Nephron (organoid): ENCODE data around the gene MMP17.

Experiments used
- H3K27ac Mint-ChIP-seq, 3 experiments: 2 replicates each; pipeline ENCODE4 v1.8.0; 2020; ENCODE audit warnings: mixed read lengths in 3 of 3, mild to moderate bottlenecking in 2 of 3, moderate library complexity in 1 of 3
- H3K27me3 Mint-ChIP-seq: 2 replicates; pipeline ENCODE4 v1.8.0; 2021; ENCODE audit warnings: low read depth, mild to moderate bottlenecking, moderate library complexity, mixed read lengths
- H3K36me3 Mint-ChIP-seq: 2 replicates; pipeline ENCODE4 v1.8.0; 2020; ENCODE audit warnings: low read depth, mixed read lengths
- H3K4me1 Mint-ChIP-seq: 2 replicates; pipeline ENCODE4 v1.8.0; 2020; ENCODE audit warnings: mixed read lengths
- H3K4me3 Mint-ChIP-seq, 3 experiments: 2 replicates each; pipeline ENCODE4 v1.8.0; 2020; ENCODE audit warnings: mild to moderate bottlenecking in 3 of 3, mixed read lengths in 3 of 3, moderate library complexity in 2 of 3
- H3K9me3 Mint-ChIP-seq: 2 replicates; pipeline ENCODE4 v1.8.0; 2020; ENCODE audit warnings: mixed read lengths
- CTCF ChIP-seq, 3 experiments: fragments of 200-600 bp; sonication (generic); IDR thresholded peaks; one replicate each; pipeline ENCODE4 v1.5.0; 2021; ENCODE audit warnings: antibody characterized with exemption in 3 of 3; ENCODE audit not compliant: unreplicated experiment in 3 of 3

Gene MMP17

GRCh38 chr12:131796411-131796736 is 31.8 kb upstream of the MMP17 start:
- no peak overlapping the region for H3K4me3 Mint-ChIP-seq
- no peaks in the 10 kb centered on the region for H3K4me1 Mint-ChIP-seq
- H3K27me3 Mint-ChIP-seq, result no peaks in the 10 kb centered on the region
- H3K27ac Mint-ChIP-seq, result no peak overlapping the region
- no peak for TF ChIP-seq CTCF (IDR thresholded peaks at IDR 0.05; ENCODE audit: unreplicated experiment in 3 of 3)
- peaks cover 51% of the 10 kb centered on the region for H3K36me3 Mint-ChIP-seq
- no peaks in the 10 kb centered on the region for H3K9me3 Mint-ChIP-seq

GRCh38 chr12:131796754-131797587 is 31.2 kb upstream of the MMP17 start:
- no peaks in the 10 kb centered on the region for H3K4me1 Mint-ChIP-seq
- H3K36me3 Mint-ChIP-seq, result peaks cover 51% of the 10 kb centered on the region
- no peak overlapping the region for H3K27ac Mint-ChIP-seq
- H3K4me3 Mint-ChIP-seq, result no peak overlapping the region
- no peaks in the 10 kb centered on the region for H3K9me3 Mint-ChIP-seq
- no peaks in the 10 kb centered on the region for H3K27me3 Mint-ChIP-seq
- TF ChIP-seq CTCF (IDR thresholded peaks at IDR 0.05; ENCODE audit: unreplicated experiment in 3 of 3), result no peak

- no peak overlapping the region for H3K4me3 Mint-ChIP-seq
Measured at GRCh38 chr12:131797588-131797934, 30.6 kb upstream of the MMP17 start.

GRCh38 chr12:131799195-131799594 is 29.0 kb upstream of the MMP17 start:
- no peaks in the 10 kb centered on the region for H3K27me3 Mint-ChIP-seq
- peaks cover 42% of the 10 kb centered on the region for H3K36me3 Mint-ChIP-seq
- H3K27ac Mint-ChIP-seq, result no peak overlapping the region
- no peaks in the 10 kb centered on the region for H3K9me3 Mint-ChIP-seq
- H3K4me1 Mint-ChIP-seq, result peaks cover 5% of the 10 kb centered on the region
- no peak for TF ChIP-seq CTCF (IDR thresholded peaks at IDR 0.05; ENCODE audit: unreplicated experiment in 3 of 3)
- H3K4me3 Mint-ChIP-seq, result no peak overlapping the region

More at GRCh38 chr12:131797588-131797934, 30.6 kb upstream of the MMP17 start:
- H3K36me3 Mint-ChIP-seq, result peaks cover 47% of the 10 kb centered on the region
- TF ChIP-seq CTCF (IDR thresholded peaks at IDR 0.05; ENCODE audit: unreplicated experiment in 3 of 3), result no peak
- no peaks in the 10 kb centered on the region for H3K4me1 Mint-ChIP-seq
- no peaks in the 10 kb centered on the region for H3K9me3 Mint-ChIP-seq
- no peaks in the 10 kb centered on the region for H3K27me3 Mint-ChIP-seq
- H3K27ac Mint-ChIP-seq, result no peak overlapping the region

GRCh38 chr12:131799828-131800593 is 28.2 kb upstream of the MMP17 start:
- no peak overlapping the region for H3K4me3 Mint-ChIP-seq
- no peak overlapping the region for H3K27ac Mint-ChIP-seq
- H3K9me3 Mint-ChIP-seq, result no peaks in the 10 kb centered on the region
- peaks cover 45% of the 10 kb centered on the region for H3K36me3 Mint-ChIP-seq
- TF ChIP-seq CTCF (IDR thresholded peaks at IDR 0.05; ENCODE audit: unreplicated experiment in 3 of 3), result no peak
- H3K4me1 Mint-ChIP-seq, result peaks cover 6% of the 10 kb centered on the region
- H3K27me3 Mint-ChIP-seq, result no peaks in the 10 kb centered on the region
